Stimulated activated CD4-positive, alpha-beta T cell treated with anti-CD3 and anti-CD28 coated beads, Interleukin-4, amount 100 ng/mL, for 1 hour (primary cell): ENCODE data around the gene AFDN.

Experiments
- DNase-seq: peaks from one replicate; pipeline ENCODE4 v3.0.0-alpha.2; 2020

AFDN gene

DNA sequence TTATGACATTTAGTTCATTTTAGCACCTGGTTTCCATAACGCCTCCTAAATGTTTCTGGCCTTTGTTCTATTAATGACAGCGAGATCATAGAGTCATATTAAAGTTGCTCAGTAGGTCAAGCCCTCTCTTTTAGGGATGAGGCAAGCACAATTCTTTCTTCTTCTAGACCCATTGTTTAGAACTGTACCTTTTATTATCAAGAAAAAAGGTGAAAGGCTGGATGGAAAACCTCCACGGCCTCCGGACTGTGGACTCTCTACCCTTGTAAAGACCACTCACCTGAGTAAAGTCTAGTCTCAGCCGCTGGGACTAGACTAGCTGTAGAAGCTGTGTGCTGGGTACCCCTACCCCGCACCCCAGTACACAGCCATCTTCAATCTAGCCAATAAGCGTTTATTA lies 6.0 kb upstream of the AFDN start:
- DNase-seq = no peak

DNA sequence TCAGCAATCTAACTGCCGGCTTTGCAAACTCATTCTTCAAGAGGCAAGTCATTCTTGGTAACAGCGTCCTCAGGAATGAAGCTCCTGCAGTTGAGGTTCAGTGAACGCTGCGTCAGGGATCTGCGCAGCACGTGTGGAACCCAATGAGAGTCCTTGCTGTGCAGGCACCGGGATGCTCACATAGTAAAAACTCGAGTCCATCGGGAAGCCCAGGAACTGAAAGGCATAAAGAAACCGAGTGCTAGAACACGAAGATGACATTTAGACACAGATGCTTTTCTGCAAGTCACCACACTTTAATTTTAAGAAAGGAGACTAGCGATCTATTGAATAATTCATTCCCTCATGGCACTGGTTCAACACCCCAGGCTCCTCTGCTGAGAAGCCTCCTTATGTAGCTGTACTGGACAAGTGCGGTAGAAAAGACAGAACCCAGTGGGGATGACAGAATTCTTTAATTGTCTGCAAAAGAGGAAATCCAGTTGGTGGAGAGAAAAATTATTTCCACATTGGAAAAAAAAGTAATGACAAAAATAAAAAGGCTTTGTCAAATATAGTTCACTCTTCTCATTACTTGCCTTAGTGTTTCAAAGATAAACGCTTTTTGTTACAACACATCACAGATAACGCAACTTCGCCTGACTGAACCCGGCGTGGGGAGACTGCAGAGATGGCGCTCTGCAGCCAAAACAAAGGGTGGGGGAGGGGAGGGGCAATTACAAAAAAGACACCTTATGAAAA lies 1.9 kb upstream of the AFDN start:
- no peak for DNase-seq

DNA sequence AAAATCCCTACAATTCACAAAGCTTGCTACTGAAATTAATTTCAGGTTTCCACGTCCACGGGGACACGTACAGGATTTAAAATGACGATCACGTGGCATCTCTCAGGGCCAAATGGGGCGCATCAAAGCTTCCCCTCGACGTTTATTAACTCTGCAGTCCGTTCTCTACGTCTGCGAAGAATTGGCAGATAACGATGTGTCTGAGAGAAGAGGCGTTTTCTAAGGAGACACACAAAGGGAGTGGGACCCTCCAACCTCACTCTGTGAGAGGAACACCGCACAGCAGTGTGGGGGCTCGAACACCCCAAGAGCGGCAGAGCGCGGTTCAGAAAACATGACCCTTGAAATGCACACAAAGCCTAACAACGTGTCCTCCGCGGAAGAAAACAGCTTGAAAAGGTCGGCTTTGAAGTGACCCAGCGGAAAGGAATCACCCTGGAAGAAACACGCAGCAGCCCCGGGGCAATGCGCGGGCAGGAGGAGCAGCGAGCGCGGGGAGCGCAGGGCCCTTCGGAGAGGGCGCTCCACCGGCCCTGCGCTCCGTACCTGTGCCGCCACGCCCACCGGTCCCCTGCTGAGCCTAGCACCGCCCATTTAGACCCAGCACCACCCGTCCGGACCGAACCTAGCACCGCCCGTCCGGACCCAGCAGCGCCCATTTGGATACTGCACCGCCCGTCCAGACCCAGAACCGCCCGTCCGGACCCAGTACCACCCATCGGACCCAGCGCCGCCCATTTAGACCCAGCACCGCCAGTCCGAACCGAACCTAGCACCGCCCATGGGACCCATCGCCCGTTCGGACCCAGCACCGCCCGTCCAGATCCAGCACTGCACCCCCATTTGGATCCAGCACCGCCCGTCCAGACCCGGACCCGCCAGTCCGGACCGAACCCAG lies 1.1 kb upstream of the AFDN start:
- DNase-seq = peak; percentile 30

DNA sequence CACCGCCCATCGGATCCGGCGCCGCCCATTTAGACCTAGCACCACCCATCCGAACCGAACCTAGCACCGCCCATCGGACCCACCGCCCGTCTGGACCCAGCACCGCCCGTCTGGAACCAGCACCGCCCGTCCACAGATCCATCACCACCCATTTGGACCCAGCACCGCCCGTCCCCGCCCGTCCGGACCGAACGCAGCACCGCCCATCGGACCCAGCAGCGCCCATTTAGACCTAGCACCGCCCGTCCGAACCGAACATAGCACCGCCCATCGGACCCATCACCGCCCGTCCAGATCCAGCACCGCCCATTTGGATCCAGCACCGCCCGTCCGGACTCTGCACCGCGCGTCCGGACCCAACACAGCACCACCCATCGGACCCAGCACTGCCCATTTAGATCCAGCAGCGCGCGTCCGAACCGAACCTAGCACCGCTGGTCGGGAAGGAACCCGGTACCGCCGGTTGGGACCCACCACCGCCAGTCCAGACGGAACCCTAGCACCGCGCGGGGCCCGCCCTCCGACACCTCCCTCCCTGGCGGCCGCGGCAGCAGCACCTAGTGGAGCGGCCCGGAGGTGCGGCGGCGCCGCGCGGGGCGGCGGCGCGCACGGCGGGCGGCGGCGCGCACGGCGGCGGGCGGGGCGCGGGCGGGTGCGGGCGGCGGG lies 348 bp upstream of the AFDN start:
- DNase-seq = peak; percentile 69

DNA sequence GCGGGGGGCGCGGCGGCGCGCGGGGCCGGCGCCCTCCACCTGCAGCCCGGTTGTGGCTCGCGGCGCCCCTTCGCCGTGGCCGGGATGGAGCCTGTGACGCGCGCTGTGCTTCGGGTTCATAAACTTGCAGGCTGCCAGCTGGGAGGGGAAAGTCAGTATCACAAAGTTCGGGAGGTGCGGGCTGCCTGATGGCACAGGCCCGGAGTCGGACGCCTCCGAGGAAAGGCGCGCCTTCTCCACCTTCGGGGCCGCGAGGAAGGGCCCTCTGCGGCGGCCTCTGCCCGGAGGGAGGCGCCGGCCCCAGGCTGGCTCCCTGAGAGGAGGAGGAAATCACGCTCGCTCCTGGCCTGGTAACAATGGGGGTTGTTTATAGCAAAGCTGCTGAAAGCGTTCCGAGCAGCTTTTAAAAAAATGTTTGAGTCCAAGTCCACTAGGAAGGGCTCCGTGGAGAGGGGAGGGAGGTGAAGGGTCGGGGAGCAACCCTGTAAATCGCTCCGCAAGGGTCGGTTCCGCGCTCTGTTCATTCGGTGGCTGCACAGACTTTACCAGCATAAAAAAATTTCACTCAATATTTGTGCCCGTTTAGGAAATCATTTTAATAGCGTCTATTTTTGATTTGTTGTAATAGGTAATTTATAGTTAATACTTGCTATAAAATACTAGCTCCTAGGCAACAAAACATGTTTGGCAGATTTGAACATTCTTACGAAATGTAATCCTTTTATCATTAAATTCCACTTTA lies 1.0 kb downstream of the AFDN start:
- peak; percentile 27 for DNase-seq

DNA sequence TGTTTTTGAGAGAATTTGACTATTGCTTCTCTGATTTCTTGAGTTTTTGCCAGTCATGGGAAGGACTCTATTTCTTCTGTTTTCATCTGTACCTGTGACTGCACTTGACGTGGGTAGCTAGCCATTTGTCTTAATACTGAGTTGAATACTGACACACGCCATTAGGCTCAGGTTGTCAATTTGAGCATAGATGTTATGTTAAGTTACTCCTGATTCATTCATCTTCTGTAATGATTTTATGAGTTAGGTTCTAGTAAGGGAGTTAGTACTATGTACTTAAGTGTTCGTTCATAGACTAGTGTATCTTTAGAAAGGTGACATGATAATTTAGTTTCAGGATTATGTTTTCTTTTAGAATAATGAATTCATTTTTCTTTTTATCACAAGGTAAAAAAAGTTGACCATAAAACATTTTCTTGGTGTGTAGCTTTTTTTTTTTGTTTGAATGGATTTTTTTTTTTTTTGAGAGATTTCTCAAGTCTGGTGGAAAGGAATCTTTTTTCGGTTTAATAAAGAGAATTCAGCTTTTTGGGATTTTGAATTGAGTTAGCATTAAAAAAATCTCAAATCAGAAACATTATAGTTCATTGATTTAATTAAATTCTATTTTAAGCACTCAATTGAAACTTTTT lies 1.7 kb downstream of the AFDN start:
- no peak for DNase-seq

DNA sequence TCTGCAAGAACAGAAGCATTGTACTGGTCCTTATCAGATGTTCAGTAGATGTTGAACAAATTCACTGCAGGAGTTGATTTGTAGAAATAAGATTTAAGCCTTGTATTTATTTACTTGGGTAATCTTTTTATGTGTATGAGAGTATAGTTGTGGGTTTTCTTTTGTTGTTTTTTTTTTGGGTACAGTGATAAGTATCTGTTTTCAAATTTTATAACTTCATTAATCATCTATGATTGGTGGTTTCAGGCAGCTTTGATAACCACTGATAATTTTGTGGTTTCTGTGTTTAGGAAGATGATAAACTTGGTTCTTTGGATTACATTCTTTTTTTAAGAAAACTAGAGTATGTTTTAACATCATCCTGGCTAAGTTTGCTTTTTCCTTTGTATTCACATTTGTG lies 2.8 kb downstream of the AFDN start:
- DNase-seq = no peak

DNA sequence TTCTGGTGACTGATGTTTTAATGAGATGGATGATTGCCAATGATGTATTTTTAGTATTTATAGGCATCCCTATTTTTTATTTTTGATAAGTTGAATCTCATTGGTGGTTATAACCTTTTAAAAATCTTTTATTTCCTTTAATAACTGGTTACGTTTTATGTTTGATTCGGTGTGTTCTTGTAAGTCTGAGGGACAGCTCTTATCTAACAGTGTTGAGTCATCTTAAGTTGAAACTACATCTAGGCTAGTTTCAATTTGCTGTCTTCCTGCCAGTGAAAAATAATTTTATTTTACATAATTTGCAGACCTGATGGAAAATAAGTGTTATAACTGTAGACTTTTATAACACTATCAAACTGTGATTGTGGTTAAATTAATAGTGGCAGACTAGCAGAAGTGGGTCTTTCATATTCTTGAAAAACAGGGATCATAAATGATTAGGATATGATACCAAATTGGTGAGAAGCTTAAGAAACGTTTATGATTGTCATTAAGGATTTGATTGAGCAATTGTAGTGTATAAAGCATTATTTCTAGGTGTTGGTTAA lies 4.6 kb downstream of the AFDN start:
- DNase-seq = no peak

DNA sequence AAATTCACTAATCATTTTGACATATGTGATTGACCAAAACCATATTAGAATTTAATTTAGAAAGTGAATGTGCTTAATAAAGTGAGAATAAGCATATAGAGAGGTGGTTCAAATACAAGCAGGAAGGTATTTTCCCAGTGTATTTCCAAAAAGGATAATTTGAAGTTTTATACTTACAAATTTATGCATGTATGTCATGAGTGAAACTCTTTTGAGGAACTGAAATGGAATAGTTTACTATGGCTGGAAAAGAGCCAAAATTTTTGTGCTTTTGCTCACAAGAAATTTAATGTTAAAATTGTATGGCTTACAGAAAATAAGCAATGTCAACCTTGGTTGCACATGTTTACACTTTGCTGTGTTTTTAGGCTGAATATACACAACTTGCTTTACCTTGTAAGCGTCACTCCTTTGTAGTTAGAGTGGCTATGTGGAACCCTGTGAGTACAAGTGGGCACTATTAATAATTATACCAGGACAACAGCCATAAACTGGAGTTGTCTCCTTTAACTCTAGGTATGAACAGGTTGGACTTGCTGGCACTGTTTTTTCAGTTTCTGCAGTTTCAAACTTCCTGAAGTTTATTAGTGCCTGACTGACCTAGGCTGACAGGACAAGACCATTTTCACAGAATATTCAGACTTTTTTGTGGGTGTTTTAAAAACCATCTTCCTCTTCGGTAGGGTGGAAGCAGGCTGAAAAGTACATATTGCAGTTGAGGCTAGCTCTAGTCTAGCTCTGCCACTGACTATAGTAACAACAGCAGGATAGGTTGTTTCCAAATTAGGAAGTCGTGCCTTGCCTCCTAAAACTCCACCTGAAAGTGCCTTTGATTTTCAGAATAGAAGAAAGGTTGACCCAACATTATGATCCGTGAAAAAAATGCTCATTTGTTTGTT lies 6.0 kb downstream of the AFDN start:
- DNase-seq = no peak

DNA sequence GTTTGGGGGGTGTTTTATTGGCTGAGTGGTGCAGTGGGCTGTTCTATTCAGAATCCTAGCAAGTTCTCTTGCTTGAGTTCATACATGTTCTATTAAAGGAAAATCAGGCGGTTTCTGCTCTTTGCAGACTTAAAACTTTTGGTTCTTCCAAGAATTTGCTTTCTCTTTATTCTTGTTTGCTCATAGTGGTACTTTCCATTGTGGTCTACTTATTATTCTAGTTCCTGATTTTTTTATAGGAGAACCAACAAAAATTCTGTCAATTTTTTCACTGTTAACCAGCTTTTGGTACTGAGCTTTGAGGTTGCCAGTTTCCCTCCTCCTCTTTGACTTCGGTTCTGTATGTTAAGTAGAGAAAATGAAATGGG lies 6.7 kb downstream of the AFDN start:
- no peak for DNase-seq

DNA sequence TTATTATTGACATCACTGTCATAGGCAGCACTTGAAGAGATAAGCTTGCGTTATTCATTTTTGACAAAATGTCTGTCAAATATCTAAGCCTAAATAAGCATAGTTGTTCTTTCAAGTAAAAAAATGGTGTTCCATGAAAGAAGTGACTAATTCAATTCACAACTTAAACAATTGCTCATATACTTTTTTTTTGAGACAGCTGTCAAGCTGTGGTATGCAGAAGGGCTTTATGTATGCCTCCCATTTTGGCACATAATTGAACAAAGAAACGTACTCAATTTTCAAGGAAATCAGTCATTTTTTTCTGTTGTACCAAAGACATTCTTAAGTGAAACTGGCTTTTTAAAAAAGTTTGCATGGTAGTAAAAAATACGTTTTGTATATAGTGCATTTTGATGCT lies 8.5 kb downstream of the AFDN start:
- DNase-seq = no peak

DNA sequence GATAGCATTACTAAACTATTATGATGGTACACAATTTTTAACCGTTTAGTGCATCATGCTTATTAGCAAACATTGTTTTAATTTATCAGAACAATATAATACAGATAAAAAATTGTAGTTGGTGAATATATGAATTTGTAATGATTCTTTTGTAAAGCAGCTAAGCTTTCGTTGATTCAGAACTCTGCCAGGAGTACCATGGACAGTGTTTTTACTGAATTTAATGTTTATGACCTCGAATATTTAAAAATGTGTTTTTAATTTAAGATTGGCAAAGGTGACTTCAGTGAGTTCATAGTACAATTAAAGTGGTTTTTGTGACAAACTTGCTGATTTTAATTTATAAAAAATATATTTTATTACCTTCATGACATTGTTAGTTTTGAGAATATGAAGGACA lies 10.0 kb downstream of the AFDN start:
- DNase-seq = no peak

DNA sequence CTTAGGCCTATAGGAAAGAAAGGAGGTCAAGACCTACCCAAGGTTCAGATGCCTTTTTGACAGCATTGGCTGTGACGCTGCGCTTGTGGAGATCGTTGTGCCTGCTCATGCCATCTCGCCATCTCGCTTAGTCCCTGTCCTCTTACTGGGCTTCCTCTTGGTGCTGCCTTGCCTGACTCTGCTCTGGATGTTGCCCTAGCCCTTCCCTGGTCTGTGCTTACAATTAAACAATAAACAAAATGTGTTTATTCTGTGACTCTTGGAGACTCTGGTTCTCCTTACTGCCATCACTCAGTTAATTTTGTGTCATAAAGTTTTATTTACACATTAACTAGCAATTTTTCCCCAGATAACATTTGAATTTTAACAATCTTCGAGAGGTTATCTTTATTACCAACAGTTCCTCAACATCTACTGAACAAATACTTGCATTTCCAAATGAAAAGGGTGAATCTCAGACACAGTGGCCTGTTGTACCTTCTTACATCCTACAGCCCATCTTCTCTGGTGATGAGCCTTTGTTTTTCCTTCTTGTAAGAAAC lies 11.6 kb downstream of the AFDN start:
- no peak for DNase-seq

DNA sequence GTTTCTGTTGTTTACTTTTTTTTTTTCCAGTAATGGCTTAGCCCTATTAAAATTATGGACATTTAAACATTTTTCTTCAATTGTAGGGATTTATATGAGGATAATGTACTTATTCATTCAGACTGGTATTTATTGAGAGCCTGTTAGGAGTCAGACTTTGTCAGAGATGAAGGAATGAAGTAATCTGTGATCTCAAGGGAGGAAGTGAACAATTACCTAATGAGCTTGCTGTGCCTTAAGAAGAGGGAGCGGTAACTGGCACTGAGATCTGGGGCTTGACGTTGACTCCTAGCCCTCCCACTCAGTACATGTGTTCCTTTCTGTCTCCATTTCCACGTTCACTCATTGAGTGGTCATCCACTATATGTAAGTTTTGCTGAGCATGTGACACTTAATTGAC lies 12.6 kb downstream of the AFDN start:
- no peak for DNase-seq

DNA sequence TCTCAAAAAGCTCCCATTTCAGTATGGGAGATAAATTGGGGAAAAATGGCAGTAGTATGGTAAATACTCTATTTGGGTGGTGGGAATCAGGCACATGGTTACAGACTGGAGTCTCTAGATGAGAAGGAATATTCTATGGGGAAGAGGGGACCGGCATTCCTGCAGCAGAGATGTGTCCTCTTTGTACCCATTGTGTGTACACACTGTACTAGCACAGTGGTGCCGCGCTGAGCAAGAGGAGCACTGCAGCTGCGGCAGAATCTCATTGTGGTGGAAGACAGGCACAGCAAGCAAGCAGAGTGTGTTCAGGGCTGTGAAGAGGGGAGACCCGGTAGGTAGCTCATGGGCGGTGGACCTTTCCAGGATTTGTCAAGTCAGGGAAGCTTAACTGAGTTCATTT lies 13.0 kb downstream of the AFDN start:
- DNase-seq = no peak

DNA sequence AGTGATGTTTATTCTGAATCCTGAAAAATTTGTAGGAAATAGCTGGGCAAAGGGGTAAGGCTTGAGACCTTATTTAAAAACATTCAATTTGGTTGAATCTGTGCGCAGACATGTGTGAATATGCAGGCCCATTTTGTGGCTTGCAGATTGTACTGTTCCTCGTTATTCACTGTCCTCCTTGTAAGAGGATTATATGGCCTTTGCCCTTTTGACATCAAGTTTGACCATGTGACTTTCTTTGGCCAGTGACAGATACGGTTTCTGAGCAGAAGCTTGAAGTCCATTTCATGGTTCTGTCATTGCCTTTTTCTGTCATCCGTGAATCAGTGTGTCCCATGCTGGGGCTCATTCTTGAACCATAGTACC lies 13.4 kb downstream of the AFDN start:
- no peak for DNase-seq

DNA sequence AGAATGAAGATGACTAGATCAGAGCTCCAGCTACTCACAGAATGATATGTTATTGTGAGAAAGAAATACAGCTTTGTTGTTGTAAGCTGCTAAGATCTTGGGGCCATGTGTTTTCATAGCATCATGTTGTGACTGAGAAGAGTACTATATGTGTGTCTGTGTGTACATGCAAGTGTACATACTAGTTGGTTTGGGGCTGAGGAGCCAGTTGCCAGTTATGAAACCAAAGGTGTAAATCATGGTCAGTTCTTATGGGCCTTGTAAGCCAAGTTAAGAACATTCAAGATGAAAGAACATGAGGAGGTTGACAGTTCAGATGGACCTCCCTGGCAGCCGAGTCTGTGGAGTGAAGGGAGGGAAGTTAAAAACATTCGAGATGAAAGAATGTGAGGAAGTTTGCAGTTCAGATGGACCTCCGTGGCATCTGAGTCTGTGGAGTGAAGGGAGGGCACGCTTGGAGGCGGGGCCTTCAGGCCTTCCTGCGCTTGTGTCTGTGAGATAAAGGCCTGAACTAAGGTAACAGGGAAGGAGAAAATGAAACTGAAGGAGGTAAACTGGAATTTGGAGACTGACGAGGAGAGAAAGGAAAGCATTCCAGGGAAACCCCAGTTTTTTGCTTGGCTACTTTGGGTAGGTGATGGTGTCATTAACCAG lies 13.9 kb downstream of the AFDN start:
- no peak for DNase-seq

DNA sequence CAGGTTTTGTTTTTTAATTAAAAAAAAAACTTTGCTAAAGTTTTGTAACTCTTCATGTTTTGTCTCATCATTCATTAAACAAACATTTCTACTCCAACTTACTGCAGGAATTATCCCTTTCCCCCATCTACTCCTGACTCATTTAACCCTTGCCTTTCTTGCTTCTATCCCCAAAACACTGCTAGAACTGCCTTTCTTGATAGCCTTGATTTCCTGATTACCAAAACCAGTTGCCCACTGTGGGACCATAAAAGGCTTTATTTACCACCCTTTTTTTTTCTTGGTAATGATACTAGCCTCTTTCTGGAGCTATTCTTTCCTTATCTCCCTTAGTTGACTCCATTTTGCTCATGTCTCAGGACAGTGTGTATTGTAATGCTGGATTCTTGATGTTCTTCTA lies 15.3 kb downstream of the AFDN start:
- DNase-seq = no peak

DNA sequence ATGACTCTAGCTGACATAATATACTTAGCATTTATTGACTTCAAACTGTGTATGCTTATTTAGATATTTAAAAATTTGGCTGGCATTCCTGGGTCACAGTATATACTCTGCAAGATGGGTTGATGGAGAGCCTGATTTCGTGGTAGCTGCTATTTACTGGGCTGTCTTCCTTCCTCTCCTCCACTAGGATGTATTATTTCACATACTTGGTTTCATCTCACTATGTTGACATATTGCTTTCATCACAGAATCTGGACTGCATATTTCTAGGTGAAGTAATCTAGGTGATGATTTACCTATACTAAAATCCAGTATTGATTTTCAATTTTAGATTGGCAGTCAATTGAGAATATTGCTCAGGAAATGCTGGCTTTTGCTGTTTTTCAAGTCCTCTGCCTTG lies 15.7 kb downstream of the AFDN start:
- no peak for DNase-seq

DNA sequence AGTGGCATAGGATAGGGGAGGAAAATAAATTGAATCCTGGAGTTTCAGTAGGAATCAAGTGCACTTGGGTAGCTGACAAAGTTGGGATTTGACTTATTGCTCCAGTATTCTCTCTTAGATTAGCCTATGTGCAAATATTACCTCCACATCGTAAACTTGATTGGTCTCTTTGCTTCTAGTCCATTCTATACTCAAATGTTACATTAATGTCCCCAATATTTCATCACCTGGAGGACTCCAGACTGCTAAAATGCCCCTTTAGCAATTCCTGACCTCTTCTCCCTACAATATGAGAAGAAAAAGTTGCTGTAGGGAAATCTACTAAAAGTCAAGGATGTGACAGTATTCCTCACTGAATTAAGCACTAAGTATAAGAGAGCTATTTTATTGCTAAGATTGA lies 16.3 kb downstream of the AFDN start:
- DNase-seq = no peak

DNA sequence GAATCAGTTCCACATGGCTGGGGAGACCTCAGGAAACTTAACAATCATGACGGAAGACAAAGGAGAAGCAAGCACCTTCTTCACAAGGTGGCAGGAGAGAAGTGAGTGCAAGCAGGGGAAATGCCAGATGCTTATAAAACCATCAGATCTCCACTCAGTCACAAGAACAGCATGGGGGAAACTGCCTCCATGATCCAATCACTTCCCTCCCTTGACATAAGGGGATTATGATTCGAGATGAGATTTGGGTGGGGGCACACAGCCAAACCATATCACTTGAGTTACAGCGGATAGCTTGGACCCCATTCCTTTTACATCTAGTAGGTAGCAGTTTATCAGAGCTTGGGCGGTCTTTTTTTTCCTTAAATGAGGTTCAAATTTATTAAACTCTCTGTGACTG lies 19.1 kb downstream of the AFDN start:
- DNase-seq = no peak
